IMR-90 (cell line): ENCODE data around the gene IWS1. TPM values are rescaled to one million over a fixed set of nuclear protein-coding genes. Genes with fewer than 3 reads are reported as not detected.

Experiments used
- ATAC-seq: fragments of 200-7000 bp; cut with Tn5 transposase; 2 replicates; pipeline ENCODE4 v1.9.1; 2020; ENCODE audit warnings: low read depth, mild to moderate bottlenecking, moderate library complexity
- BruUV-seq: library from RNA; stranded (reverse); fragments of 400-500 nt; replicated peaks from 2 replicates; lab custom pipeline; 2021; lab: Mats Ljungman, UMichigan
- CTCF ChIA-PET: fragments of 300-600 bp; formaldehyde crosslinking; extraction: SDS; loops from one replicate; lab custom pipeline; 2021; ENCODE audit warnings: antibody characterized with exemption; lab: Yijun Ruan, JAX
- POLR2A ChIA-PET: fragments of 300-600 bp; sonication (Branson Sonifier 250); formaldehyde crosslinking; loops from one replicate; lab custom pipeline; 2022; ENCODE audit warnings: antibody characterized with exemption; ENCODE audit not compliant: unreplicated experiment; lab: Charles Lee
- DNase-seq: peaks from one replicate; pipeline ENCODE4 v3.0.0; 2013
- H2AFZ ChIP-seq: replicated peaks from 2 replicates; pipeline ENCODE3; 2013; ENCODE audit warnings: low read length, mild to moderate bottlenecking; ENCODE audit not compliant: poor library complexity
- H2AK5ac ChIP-seq: 2 replicates; pipeline ENCODE4 v1.6.1; 2013; ENCODE audit warnings: low read depth, low read length, inconsistent platforms
- H2AK9ac ChIP-seq: replicated peaks from 2 replicates; pipeline ENCODE3; 2013; ENCODE audit warnings: mild to moderate bottlenecking, low read depth, low read length, moderate library complexity; ENCODE audit not compliant: poor library complexity
- H2BK120ac ChIP-seq: 2 replicates; pipeline ENCODE4 v1.6.1; 2013; ENCODE audit warnings: low read depth, low read length, inconsistent platforms
- H2BK15ac ChIP-seq: 3 replicates; pipeline ENCODE4 v1.6.1; 2013; ENCODE audit warnings: low read depth, low read length, inconsistent platforms
- H2BK20ac ChIP-seq: 2 replicates; pipeline ENCODE4 v1.6.1; 2013; ENCODE audit warnings: low read depth, mild to moderate bottlenecking, inconsistent platforms, low read length, moderate library complexity
- H2BK5ac ChIP-seq: 2 replicates; pipeline ENCODE4 v1.6.1; 2013; ENCODE audit warnings: mild to moderate bottlenecking, low read depth, low read length, inconsistent platforms; ENCODE audit not compliant: poor library complexity, severe bottlenecking
- H3K14ac ChIP-seq: replicated peaks from 2 replicates; pipeline ENCODE4 v1.6.1; 2013; ENCODE audit warnings: low read depth, low read length, inconsistent platforms
- H3K18ac ChIP-seq: 2 replicates; pipeline ENCODE4 v1.6.1; 2013; ENCODE audit warnings: low read depth, low read length, control low read depth
- H3K23ac ChIP-seq: 2 replicates; pipeline ENCODE4 v1.6.1; 2013; ENCODE audit warnings: low read depth, low read length, inconsistent platforms
- H3K27ac ChIP-seq: 2 replicates; pipeline ENCODE4 v1.5.1; 2013; ENCODE audit warnings: mild to moderate bottlenecking, control low read depth, low read length; ENCODE audit not compliant: insufficient read depth
- H3K27me3 ChIP-seq: 2 replicates; pipeline ENCODE4 v1.6.1; 2013; ENCODE audit warnings: low read length; ENCODE audit not compliant: control insufficient read depth, insufficient read depth
- H3K36me3 ChIP-seq: 2 replicates; pipeline ENCODE4 v1.6.1; 2013; ENCODE audit warnings: low read length, mixed read lengths; ENCODE audit not compliant: control insufficient read depth, insufficient read depth
- H3K4ac ChIP-seq: 2 replicates; pipeline ENCODE4 v1.6.1; 2013; ENCODE audit warnings: low read depth, low read length, inconsistent platforms
- H3K4me1 ChIP-seq: 2 replicates; pipeline ENCODE4 v1.6.1; 2013; ENCODE audit warnings: low read length, mixed read lengths; ENCODE audit not compliant: control insufficient read depth, insufficient read depth
- H3K4me2 ChIP-seq: 2 replicates; pipeline ENCODE4 v1.6.1; 2013; ENCODE audit warnings: low read depth, mild to moderate bottlenecking, control low read depth, low read length, moderate library complexity
- H3K4me3 ChIP-seq: 2 replicates; pipeline ENCODE4 v1.5.1; 2013; ENCODE audit warnings: low read depth, mild to moderate bottlenecking, control low read depth, low read length, moderate library complexity; ENCODE audit not compliant: insufficient read depth
- H3K56ac ChIP-seq: 2 replicates; pipeline ENCODE4 v1.6.1; 2013; ENCODE audit warnings: low read length, inconsistent platforms; ENCODE audit not compliant: insufficient read depth; ENCODE audit errors: extremely low read depth
- H3K79me1 ChIP-seq, 2 experiments: 2 replicates each; pipeline ENCODE4 v1.6.1; 2013; ENCODE audit warnings: low read length in 2 of 2, inconsistent platforms in 1 of 2, low read depth in 1 of 2
- H3K9ac ChIP-seq: 2 replicates; pipeline ENCODE4 v1.6.1; 2013; ENCODE audit warnings: low read depth, low read length, control low read depth
- H3K9me1 ChIP-seq: 2 replicates; pipeline ENCODE4 v1.6.1; 2013; ENCODE audit warnings: low read length, inconsistent platforms; ENCODE audit not compliant: insufficient read depth
- H3K9me3 ChIP-seq: 2 replicates; pipeline ENCODE4 v1.6.1; 2013; ENCODE audit warnings: low read length; ENCODE audit not compliant: control insufficient read depth, insufficient read depth
- H4K20me1 ChIP-seq: 2 replicates; pipeline ENCODE4 v1.6.1; 2013; ENCODE audit warnings: low read length, inconsistent platforms; ENCODE audit not compliant: insufficient read depth
- H4K5ac ChIP-seq: 2 replicates; pipeline ENCODE4 v1.6.1; 2013; ENCODE audit warnings: mild to moderate bottlenecking, low read depth, low read length, control low read depth
- H4K8ac ChIP-seq, 2 experiments: 2 replicates each; pipeline ENCODE4 v1.6.1; 2013; ENCODE audit warnings: low read depth in 2 of 2, low read length in 2 of 2, control low read depth in 1 of 2, inconsistent platforms in 1 of 2
- H4K91ac ChIP-seq: 2 replicates; pipeline ENCODE4 v1.6.1; 2013; ENCODE audit warnings: low read depth, low read length, inconsistent platforms; ENCODE audit not compliant: insufficient read depth
- CHD1 ChIP-seq: IDR thresholded peaks from 2 replicates; pipeline ENCODE4 v1.6.1; 2012; ENCODE audit warnings: low read depth, low read length, improper control_type of control experiment
- MAZ ChIP-seq: IDR thresholded peaks from 2 replicates; pipeline ENCODE4 v1.6.1; 2012; ENCODE audit warnings: low read depth, mild to moderate bottlenecking, low read length, improper control_type of control experiment, moderate library complexity, borderline replicate concordance
- MXI1 ChIP-seq: IDR thresholded peaks from 2 replicates; pipeline ENCODE4 v1.6.1; 2012; ENCODE audit warnings: low read depth, mild to moderate bottlenecking, low read length, moderate library complexity, borderline replicate concordance
- POLR2A ChIP-seq: IDR thresholded peaks from 2 replicates; pipeline ENCODE4 v1.6.1; 2012; ENCODE audit warnings: mild to moderate bottlenecking, low read depth, low read length
- RAD21 ChIP-seq: IDR thresholded peaks from 2 replicates; pipeline ENCODE4 v1.6.1; 2012; ENCODE audit warnings: low read length, improper control_type of control experiment
- RCOR1 ChIP-seq: IDR thresholded peaks from 2 replicates; pipeline ENCODE4 v1.6.1; 2012; ENCODE audit warnings: mild to moderate bottlenecking, low read length, improper control_type of control experiment; ENCODE audit not compliant: insufficient replicate concordance
- RFX5 ChIP-seq: IDR thresholded peaks from 2 replicates; pipeline ENCODE4 v1.8.0; 2012; ENCODE audit warnings: low read depth, mild to moderate bottlenecking, low read length, moderate library complexity
- WGBS, 2 experiments: methylation state at CpG; one replicate each; pipeline versions ENCODE4 v1.1.5 to v1.1.7; 2013; ENCODE audit warnings: missing lambda C conversion rate in 2 of 2; ENCODE audit not compliant: insufficient read length in 1 of 2; ENCODE audit errors: extremely low coverage in 2 of 2; 5-methylcytosine and 5-hydroxymethylcytosine counted together
- dilution Hi-C: fragments of 300-500 bp; cut with HindIII; formaldehyde crosslinking; loops from one replicate; pipeline ENCODE4 v1.14.3; 2018; ENCODE audit warnings: low sequenced_read_pairs; ENCODE audit not compliant: unreplicated experiment
- in situ Hi-C: fragments of 300-500 bp; cut with MboI; formaldehyde crosslinking; loops from 3 replicates; pipeline ENCODE4 v1.14.3; 2019; ENCODE audit warnings: low sequenced_read_pairs, inconsistent platforms, mixed read lengths
- intact Hi-C: fragments of 100-400 bp; cut with micrococcal nuclease; formaldehyde crosslinking; loops from 2 replicates; pipeline ENCODE4 v1.10.0; 2022
- polyA plus RNA-seq, 3 experiments: library from polyadenylated mRNA; depleted of rRNA; stranded (reverse); fragments of >200 nt; gene quantifications; 2 replicates each; pipeline ENCODE4 v1.2.3, GENCODE V29; 2012; ENCODE audit warnings: low replicate concordance in 1 of 3
- total RNA-seq: library from RNA; depleted of rRNA; stranded (reverse); fragments of >200 nt; gene quantifications from 2 replicates; pipeline ENCODE4 v1.2.3, GENCODE V29; 2012
- TF ChIP-seq, protein P1 (sequence below): fragments of 150-350 bp; IDR thresholded peaks from 2 replicates; pipeline ENCODE4 v1.6.1; 2016; ENCODE audit warnings: low read depth, mild to moderate bottlenecking, low read length, moderate library complexity, borderline replicate concordance

IWS1 gene
- total and polyA plus RNA-seq, 2 of the 4 experiments (the other 2 are of a cell fraction) = 31.5 to 52.5 TPM

DNA sequence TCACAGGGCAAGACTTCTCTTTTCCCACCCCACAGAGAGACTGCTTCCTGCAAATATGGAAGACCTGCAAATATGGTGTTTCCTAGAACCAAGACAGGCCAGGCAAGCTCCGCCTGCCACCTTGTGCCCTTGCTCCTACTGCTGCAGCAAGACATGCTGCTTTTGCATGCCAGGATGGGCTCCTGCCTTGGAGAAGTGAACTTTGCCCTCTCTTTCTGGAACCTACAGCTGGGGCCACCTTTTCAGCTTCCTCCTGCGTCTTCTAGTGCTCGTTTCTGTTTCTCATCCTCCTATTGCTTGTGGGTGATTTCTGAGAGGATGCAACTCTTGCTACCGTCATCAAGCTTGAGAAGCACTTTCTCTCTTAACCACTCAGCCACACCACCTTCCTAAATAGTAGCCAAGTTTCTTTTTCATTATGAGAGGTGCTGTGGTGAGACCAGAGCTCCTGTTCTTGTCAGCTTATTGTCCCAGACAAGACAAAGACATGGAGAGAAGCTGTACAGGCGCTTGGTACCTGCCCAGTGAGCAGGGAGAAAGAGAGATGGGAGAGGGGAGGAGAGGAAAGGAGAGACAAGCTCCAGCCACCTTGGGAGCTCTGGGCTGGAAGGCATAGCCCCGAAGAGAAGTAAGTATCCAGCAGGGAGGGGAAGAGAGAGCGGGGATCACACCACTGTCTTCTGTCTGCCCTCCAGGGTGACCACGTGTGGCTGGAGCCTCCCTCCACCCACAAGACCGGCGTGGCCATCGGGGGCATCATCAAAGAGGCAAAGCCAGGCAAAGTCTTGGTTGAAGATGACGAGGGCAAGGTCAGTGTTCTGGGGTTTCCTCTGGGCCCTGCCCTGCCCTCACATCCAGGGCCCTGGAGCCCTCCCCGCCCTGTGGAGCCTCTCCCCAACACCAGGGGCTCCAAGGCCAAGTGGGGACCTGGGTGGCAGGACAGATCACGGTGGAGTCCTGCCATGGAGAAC lies 37.5 kb upstream of the IWS1 start:
- ChIA-PET CTCF (interaction anchor here (0.6 kb wide), 1 partner anchor 366 kb away, joined by 4 read pairs; no protein-coding TSS in a partner anchor), POLR2A (no interaction called here)
- H3K36me3 ChIP-seq = no peaks in the 10 kb centered on the region
- H4K91ac ChIP-seq = no peak overlapping the region
- no peak overlapping the region for H4K5ac ChIP-seq
- no peak overlapping the region for H3K4me2 ChIP-seq
- H4K8ac ChIP-seq = no peak overlapping the region
- no TSS peak for BruUV-seq
- H3K4me1 ChIP-seq = no peaks in the 10 kb centered on the region
- no peak for ATAC-seq
- no peak overlapping the region for H3K18ac ChIP-seq
- dilution Hi-C loops (no loop called here), in situ Hi-C loops (no loop called here), intact Hi-C loops (no loop called here)
- H3K27ac ChIP-seq = no peak overlapping the region
- no peak overlapping the region for H3K9ac ChIP-seq
- no peak overlapping the region for H3K4ac ChIP-seq
- H3K27me3 ChIP-seq = peaks cover 23% of the 10 kb centered on the region
- no peak overlapping the region for H2BK15ac ChIP-seq
- DNase-seq = no peak
- no peaks in the 10 kb centered on the region for H3K79me1 ChIP-seq
- no peak overlapping the region; the same call in 1 of the 2 replicates for H3K14ac ChIP-seq
- H4K20me1 ChIP-seq = no peaks in the 10 kb centered on the region
- TF ChIP-seq MAZ (no peak), RAD21 (no peak), POLR2A (no peak), MXI1 (no peak), CHD1 (no peak), RFX5 (no peak), RCOR1 (no peak)
- TF ChIP-seq, protein P1, sequence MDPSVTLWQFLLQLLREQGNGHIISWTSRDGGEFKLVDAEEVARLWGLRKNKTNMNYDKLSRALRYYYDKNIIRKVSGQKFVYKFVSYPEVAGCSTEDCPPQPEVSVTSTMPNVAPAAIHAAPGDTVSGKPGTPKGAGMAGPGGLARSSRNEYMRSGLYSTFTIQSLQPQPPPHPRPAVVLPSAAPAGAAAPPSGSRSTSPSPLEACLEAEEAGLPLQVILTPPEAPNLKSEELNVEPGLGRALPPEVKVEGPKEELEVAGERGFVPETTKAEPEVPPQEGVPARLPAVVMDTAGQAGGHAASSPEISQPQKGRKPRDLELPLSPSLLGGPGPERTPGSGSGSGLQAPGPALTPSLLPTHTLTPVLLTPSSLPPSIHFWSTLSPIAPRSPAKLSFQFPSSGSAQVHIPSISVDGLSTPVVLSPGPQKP = no peak
- no peak overlapping the region for H3K4me3 ChIP-seq
- 65% methylated on average over 2 of the region's 14 CpGs; no CpG with 5 or more reads in 1 of the 2 experiments for WGBS, 2 experiments
- no peak overlapping the region for H2BK20ac ChIP-seq
- H3K56ac ChIP-seq = no peak overlapping the region
- H2BK120ac ChIP-seq = no peak overlapping the region
- H2BK5ac ChIP-seq = no peak overlapping the region
- no peak overlapping the region for H2AFZ ChIP-seq
- no peaks in the 10 kb centered on the region for H3K9me1 ChIP-seq
- H3K9me3 ChIP-seq = peaks cover 6% of the 10 kb centered on the region; the same call in 1 of the 2 replicates
- H3K23ac ChIP-seq = no peak overlapping the region; the same call in 1 of the 2 replicates
- no peak overlapping the region for H2AK5ac ChIP-seq
- H2AK9ac ChIP-seq = no peak overlapping the region
